Daoy (cell line): ENCODE measurements around the gene BCORL1. TPM values are rescaled to one million over a fixed set of nuclear protein-coding genes. Genes with fewer than 3 reads are reported as not detected.
A peak's percentile ranks its signal among the peaks of the same experiment; 100 is the strongest.

Source experiments
- DNase-seq: peaks from one replicate; pipeline ENCODE4 v3.0.0-alpha.2; 2015; ENCODE audit warnings: low read depth
- total RNA-seq: library from RNA; depleted of rRNA; stranded (reverse); fragments of >200 nt; shearing (Covaris generic); gene quantifications from 2 replicates; pipeline ENCODE4 v1.2.3, GENCODE V29; 2014

The BCORL1 gene
- total RNA-seq, 1 experiment from 2014 or later, result 0.63 TPM

DNA sequence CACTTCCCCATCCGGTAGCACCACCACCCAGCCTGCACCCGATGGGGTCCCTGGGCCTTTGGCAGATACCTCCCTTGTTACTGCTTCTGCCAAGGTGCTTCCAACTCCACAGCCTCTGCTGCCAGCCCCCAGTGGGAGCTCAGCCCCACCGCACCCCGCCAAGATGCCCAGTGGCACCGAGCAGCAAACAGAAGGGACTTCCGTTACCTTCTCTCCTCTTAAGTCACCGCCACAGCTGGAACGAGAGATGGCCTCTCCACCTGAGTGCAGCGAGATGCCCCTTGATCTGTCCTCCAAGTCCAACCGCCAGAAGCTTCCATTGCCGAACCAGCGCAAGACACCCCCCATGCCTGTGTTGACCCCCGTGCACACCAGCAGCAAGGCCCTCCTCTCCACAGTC lies 31.9 kb downstream of the BCORL1 start:
- no peak for DNase-seq

DNA sequence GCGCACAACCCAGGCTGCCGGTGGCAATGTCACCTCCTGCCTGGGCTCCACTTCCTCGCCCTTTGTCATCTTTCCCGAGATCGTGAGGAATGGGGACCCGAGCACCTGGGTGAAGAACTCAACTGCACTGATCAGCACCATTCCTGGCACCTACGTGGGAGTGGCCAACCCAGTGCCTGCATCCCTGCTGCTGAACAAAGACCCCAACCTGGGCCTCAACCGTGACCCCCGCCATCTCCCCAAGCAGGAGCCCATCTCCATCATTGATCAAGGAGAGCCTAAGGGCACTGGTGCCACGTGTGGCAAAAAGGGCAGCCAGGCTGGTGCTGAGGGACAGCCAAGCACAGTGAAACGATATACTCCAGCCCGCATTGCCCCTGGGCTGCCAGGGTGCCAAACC lies 32.3 kb downstream of the BCORL1 start:
- DNase-seq, result no peak

DNA sequence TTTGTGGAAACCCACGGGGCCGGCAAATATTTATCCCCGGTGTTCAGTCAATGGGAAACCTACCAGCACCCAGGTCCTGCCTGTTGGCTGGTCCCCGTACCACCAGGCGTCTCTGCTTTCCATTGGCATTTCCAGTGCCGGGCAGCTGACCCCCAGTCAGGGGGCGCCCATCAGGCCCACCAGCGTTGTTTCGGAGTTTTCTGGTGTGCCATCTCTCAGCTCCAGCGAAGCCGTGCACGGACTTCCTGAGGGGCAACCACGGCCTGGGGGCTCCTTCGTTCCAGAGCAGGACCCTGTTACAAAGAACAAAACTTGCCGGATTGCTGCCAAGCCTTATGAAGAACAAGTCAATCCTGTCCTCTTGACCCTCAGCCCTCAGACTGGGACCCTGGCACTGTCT lies 32.7 kb downstream of the BCORL1 start:
- DNase-seq, result no peak

DNA sequence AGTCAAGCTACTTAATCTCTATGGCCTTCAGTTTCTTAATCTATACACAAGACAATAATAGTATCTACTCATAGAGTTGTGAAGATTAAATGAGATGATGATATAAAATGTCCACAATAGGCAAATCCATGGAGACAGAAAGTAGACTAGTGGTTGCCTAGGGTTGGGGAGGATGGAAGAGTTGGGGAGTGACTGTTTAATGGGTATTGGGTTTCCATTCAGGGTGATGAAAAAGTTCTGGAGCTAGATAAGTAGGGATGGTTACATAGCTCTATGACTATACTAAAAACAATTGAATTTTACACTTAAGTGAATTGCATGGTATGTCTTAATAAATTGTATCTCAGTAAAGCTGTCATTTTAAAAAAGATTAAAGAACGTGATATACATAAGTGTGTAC lies 35.7 kb downstream of the BCORL1 start:
- no peak for DNase-seq

DNA sequence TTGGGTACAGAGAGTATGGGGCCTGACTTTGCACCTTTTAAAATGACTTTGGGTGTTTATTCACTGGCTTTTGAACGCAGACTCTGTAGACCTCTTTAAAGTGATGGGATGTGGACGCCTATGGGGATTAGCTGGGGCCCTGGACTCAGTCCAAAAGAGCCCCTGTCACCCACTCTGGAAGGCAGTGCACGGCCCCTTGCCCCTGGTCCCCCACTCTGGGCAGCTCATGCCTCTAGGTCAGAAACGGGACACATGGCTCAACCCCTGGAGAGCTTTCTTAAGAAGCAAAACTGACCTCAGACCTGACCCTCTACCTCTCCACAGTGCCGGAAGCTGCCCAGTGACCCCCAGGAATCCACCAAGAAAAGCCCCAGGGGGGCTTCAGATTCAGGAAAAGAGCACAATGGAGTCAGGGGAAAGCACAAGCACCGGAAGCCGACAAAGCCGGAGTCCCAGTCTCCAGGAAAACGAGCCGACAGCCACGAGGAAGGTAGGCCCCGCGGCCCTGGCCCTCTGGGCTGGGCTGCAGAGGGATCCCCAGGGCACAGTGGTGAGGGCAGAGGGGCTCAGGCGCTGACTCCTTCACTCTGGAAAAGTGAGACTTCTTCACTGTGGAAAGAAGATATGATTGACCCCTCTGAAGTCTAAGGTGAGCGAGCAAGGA lies 38.4 kb downstream of the BCORL1 start:
- DNase-seq, result no peak

DNA sequence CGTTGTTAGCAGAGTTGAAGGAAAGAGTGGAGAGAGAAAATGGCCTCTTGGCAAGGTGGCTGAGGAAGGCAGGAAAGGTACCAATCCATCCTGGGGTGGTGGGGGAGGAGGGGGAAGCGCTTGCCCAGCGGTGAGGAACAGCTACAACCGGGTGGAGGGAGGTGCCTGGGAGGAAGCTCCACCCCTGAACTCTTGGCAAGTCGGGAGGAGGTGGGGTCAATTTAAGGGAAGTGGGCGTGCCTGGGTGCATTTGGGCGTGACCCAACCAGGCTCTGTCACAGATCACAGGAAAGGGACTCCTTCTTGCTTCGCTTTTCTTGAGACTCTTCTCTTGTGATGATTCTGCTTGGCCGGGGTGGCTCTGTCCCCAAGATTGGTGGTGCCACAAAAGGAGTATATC lies 41.7 kb downstream of the BCORL1 start:
- peak; percentile 60 for DNase-seq

DNA sequence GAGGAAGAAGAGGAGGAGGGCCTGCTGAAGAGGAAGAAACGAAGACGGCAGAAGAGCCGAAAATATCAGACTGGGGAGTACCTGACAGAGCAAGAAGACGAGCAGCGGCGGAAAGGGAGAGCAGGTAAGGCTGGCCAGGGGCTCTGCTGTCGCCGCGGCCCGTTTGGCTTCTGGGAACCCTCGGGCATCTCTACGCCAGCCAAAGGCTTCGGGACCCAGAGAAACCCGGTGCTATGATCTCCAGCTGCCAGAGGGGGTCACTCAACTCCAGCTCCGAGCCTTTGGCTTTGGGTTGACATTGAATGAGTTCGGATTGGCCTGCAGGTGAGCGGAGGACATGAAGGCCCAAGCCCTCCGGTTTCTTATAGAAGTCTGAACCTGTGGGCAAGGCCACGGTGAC lies 42.8 kb downstream of the BCORL1 start:
- DNase-seq, result no peak

DNA sequence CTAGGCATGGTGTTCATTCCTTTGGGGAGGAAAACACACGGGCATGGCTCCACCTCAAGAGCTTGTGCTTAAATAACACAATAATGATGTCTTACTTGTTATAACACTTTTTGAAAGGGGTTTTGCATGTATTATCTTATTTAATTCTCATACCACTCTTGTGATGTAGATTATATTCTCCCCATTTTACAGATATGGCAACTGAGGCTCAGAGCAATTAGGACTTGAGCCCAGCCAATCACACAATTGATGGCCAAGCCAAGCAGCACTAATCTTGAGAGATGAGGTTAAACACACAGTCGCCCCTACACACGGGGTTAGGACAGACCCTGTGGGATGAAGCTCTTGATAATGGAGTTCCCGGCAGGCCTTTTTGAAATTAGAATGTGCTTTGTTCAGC lies 45.1 kb downstream of the BCORL1 start:
- DNase-seq, result no peak

DNA sequence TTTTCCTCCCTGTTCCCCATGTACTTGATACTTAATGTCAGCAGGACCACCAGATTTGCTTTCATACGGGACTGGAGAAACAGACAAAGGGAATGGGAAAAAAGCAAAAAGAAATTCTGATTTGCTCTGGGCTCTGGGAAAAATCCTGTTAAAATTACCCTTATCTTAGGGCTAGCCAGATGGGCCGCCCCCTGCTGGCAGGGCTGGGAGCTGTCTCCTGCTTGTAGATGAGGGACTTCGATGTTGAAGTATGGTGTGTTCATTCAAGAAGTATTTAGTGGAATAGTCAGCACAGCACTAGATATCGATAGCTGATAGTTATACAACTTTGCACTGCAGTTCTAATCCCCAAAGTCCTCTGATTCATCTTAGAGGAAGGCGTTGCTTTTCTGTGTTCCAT lies 45.8 kb downstream of the BCORL1 start:
- DNase-seq, result peak; percentile 18

DNA sequence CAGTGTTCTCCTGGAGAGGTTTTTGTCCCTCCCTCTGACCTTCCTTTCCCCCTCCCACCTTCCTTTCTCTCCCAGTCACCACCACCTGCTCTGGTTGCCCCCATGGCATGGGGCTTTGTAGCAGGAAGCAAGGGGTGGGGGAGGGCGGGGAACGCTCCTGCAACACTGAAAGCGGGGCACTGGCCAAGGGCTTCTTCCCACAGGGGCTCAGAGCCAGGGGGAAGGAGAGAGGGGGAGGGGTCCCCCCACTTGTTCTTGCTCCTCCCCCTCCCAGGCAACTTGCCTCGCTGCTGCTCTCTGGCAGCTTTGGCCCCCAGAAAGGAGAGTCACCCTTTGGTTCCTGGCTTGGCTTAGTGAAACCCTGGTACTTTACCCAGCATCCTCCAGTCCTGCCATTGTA lies 48.4 kb downstream of the BCORL1 start:
- no peak for DNase-seq

DNA sequence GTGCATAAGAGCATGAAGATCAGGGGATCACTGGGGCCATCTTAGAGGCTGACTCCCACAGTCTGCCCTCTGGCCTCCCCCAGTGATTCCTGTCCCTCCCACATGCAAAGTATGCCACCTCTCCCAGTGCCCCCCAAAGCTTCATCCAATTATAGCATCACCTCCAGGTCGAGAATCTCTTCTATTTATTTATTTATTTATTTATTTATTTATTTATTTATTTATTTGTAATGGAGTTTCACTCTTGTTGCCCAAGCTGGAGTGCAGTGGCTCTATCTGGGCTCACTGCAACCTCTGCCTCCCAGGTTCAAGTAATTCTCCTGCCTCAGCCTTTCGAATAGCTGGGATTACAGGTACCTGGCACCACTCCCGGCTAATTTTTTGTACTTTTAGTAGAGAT lies 50.1 kb downstream of the BCORL1 start:
- no peak for DNase-seq

DNA sequence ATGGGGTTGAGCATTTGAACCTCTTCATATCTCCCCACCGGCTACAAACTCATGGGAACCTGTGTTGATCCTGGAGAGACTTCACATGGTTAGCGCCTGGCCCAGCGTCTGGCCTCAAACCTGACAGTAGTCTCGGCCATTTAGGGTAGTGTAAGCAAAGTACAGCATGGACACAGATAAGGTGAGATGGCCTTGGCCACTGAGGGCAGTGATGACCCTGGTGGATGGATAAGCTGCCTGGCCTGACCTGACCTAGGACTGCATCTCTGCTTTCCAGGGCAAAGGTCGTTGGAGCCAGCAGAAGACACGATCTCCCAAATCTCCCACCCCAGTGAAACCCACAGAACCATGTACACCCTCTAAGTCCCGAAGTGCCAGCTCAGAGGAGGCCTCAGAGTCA lies 51.7 kb downstream of the BCORL1 start:
- DNase-seq, result no peak

DNA sequence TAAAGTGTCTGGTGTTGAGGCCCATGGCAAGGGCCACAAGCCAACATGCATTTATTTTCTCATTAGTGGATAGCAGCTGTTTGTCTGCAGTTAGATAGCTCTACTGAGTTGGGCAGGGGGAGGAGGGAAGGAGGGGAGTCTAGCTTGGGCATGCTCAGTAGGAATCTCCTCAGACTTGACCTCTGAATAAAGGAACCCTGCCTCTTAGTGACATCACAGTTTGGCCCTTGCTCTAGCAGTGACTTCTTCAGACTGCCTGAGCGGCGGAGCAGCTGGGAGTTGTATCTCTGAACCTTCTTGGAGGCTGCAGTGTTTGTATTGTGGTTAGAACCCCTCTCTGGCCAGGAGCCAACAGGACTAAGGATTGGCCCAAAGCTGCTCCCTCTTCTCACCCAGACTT lies 57.4 kb downstream of the BCORL1 start:
- DNase-seq, result no peak

DNA sequence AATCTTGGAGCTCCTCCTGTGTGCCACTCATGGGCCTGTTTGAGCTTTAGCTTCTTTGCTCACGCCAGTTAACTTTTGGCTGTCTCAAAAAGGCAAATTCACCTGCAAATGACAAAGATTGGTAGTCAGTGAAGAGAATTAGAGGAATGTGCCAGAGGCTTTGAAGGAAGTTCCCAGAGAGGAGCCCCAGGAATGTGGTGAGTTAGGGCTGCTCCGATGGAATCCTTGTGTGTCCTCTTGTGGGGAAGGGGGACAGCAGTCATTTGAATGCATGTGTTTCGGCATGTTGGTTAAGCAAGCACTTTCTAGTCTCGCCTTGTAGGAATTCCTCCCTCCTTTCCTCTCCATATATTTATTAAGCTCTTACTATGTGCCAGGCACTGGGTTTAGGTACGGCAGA lies 65.0 kb downstream of the BCORL1 start:
- DNase-seq, result no peak

DNA sequence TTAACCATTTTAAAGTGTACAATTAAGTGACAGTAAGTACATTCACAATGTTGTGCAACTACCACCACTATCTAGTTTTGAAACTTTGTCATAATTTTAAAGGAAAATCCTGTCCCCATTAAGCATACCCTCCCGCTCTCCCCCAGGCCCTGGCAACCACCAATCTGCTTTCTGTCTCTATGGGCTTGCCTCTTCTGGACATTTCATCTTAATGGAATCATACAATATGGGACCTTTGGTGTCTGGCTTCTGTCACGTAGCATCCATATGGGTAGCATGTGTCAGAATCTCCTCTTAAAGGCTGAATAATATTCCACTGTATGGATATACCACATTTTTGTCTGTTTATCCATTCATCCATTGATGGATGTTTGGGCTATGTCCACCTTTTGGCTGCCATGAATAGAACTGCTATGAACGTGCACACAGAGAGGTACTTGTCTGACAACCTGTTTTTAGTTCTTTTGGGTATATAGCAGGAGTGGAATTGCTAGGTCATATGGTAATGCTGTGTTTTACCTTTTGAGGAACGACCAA lies 66.3 kb downstream of the BCORL1 start:
- DNase-seq, result no peak

DNA sequence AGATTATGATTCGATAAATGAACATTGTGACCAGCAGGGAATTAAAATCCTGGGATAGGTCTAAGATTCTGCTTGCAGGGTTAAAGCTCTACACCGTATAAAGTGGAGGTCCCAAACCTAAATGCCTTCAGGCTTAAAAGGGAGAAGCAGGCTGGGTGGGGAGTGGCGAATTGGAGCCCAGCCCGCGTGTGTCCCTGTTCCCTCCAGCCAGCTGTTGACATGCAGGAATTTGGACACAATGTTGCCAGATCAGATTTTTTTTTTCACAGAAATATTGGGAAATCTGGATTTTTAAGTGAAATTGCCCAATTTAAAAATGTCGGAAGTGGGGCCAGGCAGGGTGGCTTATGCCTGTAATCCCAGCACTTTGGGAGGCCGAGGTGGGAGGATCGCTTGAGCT lies 67.4 kb downstream of the BCORL1 start:
- no peak for DNase-seq

DNA sequence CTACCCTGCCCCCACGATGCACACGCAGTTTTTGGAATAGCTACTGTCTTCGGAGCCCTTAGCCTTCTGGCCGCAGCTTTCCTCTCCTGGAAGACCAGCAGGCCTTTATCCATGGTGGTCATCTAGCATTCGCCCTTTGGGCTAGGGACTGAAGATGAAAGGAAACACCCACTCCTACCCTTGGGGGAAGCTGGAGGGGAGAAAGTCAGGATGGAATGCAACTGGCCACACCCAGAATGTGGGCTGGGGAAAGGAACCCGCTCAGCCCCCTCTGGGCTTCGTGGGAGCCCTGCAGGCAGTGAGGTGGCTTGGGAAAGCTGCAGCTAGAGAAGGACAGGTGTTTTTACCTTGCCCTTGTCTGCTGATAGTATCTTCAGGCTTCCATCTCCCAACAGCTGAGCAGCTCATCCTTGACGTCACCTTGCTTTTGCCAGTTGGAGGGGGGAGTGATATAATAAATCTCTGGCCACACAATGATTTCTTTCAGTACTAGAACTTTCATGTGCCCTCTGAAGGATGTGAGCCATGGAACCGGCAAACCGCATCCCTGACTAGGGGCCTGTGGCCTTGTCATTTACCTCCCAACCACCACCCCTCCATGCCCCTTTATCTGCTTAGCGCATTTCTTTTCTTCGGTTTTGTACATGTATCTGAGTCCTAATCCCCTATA lies 68.9 kb downstream of the BCORL1 start:
- DNase-seq, result no peak

DNA sequence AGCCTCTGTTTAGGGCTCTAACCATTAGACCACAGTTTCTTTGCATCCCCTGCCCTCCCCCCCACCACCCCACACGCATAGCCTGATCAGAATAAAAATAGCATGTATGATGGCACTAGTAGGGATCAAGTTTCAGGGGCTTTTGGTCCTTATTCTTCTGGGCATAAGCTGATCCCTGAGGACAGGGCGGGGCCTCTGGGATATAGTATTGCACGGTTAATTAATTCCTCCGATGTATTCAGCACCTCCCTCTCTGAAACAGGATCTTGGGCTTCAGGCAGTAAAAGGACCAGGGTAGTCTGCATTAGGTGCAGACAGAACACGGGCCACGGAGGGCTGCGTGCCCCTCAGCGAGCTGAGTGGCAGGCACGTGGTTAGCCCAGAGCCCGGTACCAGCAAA lies 70.8 kb downstream of the BCORL1 start:
- DNase-seq, result no peak

DNA sequence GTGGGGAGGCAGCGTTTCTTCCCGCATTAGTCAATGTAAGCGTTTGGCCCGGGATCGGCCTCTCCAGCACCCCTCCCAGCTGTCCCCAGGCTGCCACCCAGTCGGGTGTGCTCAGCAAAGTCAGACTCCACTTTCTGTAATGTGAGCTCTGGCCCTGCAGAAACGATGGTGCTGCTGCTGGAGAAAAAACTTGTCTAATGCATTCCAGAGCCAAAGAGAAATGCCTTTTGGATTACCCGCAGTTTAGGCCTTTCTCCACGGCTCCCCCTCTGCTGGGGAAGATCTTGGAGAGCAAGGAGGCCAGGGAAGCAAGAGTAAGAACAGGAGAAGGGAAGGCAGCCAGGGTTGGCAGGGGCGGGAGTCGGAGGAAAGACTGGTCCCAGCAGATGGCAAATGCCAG lies 72.7 kb downstream of the BCORL1 start:
- no peak for DNase-seq

DNA sequence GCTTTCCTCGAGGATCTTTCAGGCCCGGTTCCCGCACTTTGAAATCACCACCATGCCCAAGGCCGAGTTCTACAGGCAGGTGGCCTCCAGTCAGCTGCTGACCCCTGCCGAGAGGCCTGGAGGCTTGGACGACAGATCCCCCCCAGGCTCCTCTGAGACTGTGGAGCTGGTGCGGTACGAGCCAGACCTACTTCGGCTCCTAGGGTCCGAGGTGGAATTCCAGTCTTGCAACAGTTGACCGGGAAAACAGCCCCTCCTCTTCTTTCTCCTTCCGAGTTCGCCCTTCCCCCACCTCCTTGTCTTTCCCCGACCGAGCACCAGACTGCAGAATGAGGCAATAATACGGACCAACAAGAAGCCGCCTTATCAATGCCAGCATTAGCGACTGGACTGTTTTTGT lies 73.5 kb downstream of the BCORL1 start:
- no peak for DNase-seq

DNA sequence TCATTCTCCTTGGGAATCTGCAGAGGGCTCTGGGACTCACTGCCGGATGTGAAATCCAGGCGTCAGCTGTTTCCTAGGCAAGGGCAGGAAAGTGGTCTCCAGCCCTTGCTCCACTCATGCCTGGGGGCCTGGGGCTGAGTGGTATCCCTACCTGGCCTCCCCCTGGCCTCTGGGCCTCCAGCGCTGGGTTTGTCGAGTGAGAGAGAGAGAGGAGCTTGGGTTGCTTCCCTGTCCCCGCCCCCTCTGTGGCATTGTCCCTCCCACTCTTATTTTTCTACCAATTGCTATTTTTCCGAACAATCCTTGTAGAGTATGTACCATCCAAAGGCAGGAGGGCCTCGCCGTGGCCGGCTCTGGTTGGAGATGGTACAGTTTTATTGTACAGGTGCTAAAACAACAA lies 74.8 kb downstream of the BCORL1 start:
- DNase-seq, result no peak

DNA sequence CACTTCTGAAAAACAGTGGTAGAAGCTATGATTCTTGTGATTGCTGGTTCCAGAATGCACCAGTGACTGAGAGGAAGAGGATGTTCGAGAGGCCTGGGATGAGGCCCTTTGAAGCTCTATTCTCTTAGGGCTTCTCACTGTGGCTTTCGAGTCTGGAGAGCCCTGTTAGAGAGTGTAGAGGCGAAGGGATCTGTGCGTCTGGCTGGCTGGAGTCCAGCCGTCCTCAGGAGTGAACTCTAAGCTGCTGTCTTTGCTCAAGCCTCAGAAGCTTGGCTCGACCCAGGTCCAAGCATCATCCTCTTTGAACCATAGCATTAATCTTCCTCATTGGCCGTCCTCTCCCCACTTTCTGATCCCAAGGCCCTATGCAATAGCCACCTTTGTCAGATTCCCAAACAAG lies 76.2 kb downstream of the BCORL1 start:
- DNase-seq, result no peak
